NCI-H1105 treated with DMSO at 0.1 percent for 48 hours (cell line): ENCODE measurements around the gene SCRN3.
A peak's percentile ranks its signal among the peaks of the same experiment; 100 is the strongest.
"Not testable (repeated sequence)": the region's sequence is repeated elsewhere in the genome, so short reads cannot be mapped to it uniquely, and the experiment has no call there.

ENCODE experiments used
- DNase-seq: peaks from one replicate; lab custom pipeline; 2025; lab: John Stamatoyannopoulos, UW

SCRN3 gene

DNA sequence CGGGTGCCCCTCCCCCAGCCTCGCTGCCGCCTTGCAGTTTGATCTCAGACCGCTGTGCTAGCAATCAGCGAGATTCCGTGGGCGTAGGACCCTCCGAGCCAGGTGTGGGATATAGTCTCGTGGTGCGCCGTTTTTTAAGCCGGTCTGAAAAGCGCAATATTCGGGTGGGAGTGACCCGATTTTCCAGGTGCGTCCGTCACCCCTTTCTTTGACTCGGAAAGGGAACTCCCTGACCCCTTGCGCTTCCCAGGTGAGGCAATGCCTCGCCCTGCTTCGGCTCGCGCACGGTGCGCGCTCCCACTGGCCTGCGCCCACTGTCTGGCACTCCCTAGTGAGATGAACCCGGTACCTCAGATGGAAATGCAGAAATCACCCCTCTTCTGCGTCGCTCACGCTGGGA lies 14.5 kb downstream of the SCRN3 start:
- DNase-seq: not testable (repeated sequence)

DNA sequence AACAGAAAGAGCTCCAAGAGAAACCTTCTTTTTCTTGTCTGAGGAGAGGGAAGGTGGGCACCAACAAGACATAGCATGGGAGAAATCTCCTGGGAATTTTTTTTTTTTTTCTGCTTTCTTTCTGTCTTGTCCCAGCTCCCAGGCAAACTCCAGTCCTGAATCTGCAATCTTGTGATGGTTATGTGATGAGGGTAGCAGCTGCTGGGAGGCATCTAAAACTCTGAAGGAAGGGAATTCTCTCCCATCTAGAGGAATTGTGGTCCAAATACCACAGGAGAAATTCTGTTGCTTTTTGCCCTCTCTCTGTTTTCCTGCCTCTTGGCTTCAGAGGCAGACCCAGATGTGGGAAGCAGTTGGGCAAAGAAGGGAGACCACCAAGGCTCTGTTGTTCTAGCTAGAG lies 16.7 kb downstream of the SCRN3 start:
- no peak for DNase-seq

DNA sequence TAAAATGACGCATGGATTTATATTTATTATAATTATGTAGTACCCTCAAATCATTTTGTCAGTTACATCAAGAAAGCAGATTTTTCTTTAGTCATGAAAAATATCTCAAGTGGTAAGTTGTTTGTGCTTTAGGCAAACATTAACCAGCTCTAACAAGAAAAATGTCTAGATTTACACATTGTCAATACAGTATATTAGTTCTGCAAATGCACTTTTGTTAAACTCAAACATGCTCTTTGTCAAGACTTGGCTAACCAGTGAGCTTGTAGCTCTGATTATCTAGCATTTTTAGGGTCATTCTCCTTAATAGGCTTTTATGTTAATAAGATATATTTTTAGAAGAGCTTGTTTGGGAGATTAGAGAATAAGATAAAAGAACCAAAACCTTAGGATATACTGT lies 32.7 kb downstream of the SCRN3 start:
- DNase-seq: no peak

DNA sequence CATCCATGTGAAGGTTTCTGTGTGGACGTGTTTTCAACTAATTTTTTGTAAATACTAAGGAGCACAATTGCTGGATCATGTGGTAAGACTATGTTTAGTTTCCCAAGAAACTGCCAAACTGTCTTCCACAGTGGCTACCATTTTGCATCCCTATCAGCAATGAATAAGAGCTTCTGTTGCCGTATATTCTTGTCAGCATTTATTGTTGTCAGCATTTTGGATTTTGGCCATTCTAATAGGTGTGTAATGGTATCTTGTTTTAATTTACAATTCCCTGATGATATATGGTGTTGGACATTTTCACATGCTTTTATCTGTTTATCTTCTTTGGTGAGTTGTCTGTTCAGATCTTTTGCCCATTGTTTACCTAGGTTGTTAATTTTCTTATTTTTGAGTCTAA lies 34.5 kb downstream of the SCRN3 start:
- DNase-seq: no peak

DNA sequence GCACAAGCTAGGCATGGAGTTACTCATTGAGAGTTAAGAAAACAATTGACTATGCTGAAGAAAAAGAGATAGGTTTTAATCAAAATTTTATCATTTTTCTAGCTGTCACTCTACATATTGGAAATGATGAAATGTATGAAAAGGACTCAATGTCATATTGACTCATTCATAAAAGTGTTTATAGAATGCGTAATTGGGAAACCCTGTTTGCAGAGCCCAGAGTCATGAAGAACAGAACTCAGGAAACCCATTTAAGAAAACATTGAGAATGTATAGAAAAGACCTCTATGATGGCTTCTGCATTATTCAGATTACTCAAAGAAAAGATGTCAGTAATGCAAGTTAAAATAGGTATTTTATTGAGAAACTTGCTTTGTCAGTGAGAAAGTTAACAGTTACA lies 36.4 kb downstream of the SCRN3 start:
- no peak for DNase-seq

DNA sequence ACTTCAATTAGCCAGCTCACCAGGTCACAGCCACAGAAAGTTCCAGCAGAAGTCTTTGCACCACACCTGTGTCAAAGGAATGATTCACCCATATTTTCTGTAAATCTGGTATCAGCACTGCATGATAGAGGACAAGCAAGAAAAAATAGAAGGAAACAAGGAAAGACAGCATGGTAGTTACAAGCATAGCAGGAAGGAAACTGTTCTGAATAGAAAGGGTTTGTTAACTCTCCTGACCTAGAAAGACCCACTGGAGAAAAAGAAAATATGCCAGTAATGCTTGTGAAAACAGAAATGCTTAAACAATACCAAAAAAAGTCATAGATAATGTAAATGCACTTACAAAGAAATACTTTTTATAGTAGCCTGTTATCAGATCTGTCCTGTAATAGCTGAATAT lies 40.8 kb downstream of the SCRN3 start:
- no peak for DNase-seq

DNA sequence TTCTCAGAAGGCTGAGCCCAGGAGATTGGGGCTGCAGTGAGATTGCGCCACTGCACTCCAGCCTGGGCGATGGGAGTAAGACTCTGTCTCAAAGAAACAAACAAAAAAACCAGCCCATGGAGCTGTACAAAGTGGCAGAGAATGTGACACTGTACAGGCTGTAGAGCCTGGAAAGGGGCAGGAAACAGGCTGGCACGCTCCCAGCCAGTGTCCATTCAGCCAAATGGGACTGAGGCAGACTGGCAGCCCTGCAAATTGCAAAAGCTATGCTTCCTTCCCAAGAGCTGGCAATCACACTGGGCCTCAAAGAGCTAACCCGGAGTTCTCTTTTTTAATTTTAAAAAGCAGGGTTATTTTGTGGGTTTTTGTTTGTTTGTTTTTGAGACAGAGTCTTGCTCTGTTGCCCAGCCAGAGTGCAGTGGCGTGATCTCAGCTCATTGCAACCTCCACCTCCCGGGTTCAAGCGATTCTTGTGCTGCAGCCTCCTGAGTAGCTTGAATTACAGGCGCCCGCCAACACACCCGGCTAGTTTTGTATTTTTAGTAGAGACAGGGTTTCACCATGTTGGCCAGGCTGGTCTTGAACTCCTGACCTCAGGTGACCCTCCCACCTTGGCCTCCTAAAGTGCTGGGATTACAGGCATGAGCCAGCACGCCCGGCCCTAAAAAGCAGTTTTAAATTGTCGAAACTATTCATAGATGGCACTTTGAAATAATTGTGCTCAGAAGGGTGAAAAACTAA lies 42.8 kb downstream of the SCRN3 start:
- DNase-seq: no peak

DNA sequence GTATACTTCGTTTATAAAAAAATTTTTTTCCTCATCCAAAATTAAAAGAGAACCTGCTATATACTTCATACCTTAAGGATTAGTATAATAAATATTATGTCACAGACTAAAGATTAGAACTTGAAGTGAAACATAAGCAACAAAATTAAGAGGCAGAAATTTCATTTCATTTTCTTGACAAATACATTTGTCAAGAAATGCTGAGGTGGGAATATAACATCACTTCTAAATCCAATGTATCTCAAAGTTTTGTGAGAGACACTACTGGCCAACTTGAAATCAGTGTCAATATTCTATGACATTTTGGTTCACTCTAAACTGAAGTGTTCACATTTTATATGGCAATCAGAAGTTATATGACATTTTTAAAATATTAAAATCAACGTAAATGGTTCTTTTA lies 43.8 kb downstream of the SCRN3 start:
- no peak for DNase-seq

DNA sequence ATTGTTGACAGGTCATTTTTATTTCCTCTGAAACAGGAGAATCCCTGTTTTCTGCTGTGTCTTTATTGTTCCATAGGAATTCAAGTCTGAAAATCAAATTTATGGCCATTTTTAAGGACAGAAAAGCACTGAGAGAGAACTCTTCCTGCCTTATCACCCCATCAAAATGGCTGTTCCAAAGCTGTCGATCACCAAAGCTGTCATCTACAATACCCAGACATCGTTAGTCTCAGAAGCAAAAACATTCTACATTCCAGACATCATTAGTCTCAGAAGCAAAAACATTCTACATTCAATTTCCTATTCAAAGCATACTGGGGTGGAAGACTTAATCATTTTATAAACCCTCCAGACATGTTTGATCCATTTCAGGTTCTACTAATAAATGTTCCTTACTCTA lies 44.4 kb downstream of the SCRN3 start:
- DNase-seq: no peak

DNA sequence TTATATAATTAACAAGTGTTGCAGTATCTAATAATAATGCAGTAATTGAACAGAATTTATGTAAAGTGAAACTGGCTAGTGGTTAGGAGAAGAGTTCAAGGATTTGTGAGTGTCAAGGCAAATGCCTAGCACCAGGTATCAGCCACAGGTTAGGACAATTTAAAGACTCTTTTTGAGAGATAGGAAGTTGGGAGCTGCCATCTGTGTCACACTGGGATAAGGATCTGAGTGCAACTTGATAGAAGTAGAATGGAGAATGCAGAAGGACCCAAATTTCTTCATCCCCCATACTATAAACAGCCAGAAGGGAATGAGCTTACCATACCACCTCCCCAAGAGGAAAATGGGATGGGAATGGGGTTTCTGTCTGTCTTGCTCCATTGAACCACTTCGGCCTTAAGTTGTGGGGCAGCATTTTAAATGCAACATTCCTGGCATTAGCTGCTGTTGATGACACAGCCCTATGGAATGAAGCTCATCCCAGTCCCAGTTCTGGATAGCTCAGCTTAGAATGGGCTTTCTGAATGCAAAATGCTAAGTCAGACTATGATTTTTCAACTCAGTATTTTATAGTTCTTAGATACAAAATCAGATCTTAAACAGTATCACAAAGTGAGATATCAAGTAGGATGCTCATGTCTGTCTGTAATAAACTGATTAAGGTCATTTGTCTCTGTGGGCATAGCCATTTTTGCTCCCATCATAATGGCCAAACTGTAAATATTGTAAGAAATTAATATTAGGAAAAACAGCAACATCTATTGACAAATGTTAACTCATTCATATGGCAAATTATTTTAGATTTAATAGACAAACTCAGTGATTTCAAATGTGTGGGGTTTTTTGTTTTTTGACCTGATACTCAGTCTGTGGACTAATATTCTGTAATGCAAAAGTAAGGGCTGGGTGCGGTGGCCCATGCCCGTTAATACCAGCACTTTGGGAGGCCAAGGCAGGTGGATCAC lies 47.3 kb downstream of the SCRN3 start:
- DNase-seq: no peak

DNA sequence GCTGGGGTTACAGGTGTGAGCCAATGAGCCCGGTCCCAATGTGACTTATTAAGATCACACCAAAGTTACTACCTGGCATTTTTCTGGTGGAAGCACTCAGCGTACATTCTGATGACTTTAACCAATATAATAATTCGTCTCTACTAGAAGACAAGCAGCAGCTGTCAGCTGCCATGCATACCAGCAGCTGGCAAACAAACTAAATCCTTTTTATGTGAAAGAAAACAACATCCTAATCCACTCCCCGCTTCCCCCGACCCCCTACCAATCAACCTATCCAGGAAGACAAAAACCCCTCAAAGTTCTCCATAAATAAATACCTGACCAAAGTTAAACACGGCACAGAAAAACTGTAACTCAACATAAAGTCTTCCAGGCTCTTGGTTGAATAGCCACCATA lies 49.2 kb downstream of the SCRN3 start:
- no peak for DNase-seq

DNA sequence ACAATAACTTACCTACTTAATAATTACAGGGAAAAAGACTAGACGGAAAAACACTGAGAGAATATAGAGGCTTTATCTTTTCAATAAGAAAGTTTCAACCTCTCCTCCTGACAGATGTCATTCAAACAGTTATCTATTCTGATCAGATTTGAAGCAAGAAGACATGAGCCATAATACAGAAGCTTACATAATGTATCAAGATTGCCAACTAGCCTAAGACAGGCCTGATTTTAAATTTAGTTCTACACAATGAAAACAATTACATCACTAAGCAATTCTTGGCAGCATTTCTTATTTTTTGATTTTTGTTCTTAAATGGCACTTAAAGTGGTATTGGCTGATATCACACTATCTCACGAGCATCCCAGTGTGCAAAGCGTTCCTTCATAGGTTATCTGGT lies 49.7 kb downstream of the SCRN3 start:
- DNase-seq: no peak

DNA sequence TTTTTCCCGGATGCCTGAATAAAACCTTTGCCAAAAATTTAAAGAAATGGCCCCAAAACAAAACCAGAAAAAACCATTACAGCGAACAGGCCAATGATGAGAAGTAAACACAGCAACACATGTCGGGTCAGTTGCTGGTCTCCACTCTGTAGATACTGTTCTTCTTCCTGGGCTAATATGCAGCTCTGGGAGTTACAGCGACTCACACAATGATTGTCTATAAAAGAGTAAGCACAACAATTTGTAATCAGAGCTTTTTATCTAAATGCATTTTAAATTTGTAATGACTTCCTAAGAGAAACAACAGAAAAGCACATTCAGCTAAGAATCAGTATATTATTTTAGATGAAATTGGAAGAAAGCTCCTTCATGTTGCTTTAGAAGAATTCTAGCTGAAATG lies 51.0 kb downstream of the SCRN3 start:
- DNase-seq: no peak

DNA sequence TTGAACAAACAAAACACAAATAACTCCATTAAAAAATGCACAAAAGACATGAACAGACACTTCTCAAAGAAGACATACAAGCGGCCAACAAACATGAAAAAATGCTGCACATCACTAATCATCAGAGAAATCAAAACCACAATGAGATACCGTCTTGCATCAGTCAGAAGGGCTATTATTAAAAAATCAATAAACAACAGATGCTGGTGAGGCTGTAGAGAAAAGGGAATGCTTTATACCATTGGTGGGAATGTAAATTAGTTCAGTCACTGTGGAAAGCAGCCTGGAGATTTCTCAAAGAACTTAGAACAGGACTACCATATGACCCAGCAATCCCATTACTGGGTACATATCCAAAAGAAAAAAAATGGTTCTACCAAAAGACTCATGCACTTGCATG lies 53.5 kb downstream of the SCRN3 start:
- no peak for DNase-seq

DNA sequence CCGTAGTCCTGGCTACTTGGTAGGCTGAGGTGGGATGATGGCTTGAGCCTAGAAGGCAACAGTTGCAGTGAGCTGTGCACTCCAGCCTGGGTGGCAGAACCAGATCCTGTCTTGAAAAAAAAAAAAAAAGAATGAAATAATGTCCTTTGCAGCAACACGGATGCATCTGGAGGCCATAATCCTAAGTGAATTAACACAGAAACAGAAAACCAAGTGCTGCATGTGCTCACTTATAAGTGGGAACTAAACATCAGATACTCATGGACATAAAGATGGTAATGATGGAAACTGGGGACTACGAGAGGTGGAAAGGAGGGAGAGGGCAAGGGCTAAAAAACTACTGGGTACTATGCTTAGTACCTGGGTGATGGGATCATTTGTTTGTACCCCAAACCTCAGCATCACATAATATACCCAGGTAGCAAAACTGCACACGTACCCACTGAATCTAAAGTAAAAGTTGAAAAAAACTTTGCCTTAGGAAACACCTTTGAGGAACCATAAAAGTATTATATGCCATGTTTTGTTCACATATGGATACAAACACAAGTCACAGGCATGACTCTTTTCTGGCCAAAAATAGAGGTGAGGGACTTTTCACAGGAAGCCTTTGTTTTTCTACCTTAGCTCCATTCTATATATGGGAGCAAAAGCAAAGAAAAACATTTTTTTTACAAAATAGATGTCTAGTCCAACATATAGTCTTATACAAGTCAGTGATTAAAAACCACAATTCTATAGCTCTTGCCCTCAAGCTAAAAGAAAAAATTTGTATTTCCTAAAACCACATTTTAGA lies 54.7 kb downstream of the SCRN3 start:
- DNase-seq: no peak

DNA sequence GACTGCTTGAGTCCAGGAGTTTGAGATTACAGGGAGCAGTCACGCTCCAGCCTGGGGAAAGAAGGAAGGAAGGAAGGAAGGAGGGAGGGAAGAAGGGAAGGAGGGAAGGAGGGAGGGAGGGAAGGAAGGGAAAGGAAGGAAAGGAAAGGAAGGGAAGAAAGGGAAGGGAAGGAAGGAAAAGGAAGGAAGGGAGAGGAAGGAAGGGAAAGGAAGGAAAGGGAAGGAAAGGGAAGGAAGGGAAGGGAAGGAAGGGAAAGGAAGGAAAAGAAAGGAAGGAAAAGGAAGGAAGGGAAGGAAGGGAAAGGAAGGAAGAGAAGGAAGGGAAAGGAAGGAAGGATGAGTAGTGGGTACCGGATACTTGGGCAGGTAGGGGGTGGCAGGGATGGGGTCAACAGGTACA lies 59.0 kb downstream of the SCRN3 start:
- no peak for DNase-seq

DNA sequence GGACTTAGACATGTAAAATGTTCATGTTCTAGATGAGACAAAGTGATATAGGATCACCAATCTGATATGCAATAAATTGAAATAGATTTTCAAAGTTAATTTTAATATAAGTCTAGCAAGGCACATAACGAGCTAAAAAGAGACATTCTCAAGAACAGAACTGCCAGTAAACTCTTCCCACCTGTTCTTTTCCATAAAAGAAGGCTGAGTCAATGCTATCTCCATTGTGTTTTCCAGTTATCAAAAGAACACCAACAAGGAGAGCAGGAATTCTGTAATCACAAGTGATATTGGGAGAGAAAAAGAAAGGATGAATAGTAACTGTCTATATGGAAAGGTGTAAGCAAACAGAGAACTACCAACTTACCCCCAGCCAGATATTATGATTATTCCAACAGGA lies 65.7 kb downstream of the SCRN3 start:
- DNase-seq: no peak

DNA sequence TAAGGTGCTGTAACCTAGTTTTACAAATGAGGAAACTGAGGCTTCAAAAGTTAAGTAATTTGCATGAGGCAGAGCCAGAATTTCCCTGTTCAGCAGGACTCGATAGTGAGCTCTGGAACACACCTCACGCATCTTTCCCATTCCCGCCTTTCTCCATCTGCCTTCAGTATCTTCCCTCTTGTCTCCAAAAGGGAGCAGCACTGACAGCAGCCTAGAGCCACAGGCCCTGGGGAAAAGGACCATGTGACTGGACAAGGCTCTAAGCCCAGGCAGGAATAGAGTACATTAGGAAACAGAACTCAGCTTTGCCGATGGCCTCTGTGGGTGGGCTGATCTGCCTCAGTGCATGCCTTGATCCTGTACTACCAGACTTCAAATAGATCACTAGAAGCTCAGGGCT lies 69.8 kb downstream of the SCRN3 start:
- no peak for DNase-seq

DNA sequence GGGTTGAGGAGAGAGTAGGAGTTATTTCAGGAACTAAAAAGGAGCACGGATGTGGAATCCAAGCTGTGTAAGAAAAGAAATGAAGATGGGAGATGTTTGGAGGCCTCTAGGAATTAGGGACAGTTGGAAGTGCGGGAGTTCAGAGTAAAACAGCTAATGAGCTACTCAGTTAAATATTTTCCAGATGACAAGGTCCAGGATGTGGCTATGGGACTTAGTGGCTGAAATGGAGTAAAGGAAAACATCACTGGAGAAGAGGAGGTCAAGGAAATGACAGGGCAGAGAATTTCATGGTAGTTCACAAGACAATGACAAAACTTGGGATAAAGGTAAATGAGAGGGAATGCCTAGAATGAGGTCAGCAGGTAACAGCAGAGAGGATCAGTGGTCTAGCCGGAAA lies 78.3 kb downstream of the SCRN3 start:
- DNase-seq: no peak

DNA sequence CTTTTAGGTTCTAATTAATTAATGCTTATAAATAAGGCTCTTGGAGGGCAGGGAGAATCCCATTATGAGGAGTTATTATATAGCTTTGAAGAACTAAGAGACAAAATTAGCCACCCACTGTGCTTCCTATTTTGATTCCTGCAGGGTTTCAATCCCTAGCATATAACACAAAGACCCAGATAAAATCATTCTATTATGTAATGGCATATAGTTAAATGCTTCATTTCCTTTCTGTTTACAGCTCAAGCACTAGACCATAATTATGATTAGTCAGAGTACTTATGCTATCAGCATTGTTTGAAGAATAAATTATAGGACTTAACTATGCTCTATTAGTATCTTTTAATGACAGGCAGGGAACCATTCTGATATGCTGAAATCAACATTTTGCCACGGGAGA lies 82.2 kb downstream of the SCRN3 start:
- DNase-seq: peak; percentile 79
